ENCODE results near the gene SORCS2. TPM values are rescaled to one million over a fixed set of nuclear protein-coding genes. Genes with fewer than 3 reads are reported as not detected.

SORCS2 gene
- polyA plus RNA-seq, 1 of the 3 experiments (the other 2 are of a cell fraction) = 1.6 TPM

- Histone ChIP-seq H3K36me3 (replicated peaks in 1 of 2; ENCODE audit: control insufficient read depth in 1 of 2, insufficient read depth in 2 of 2, low read length in 1 of 2) (no peaks in the 10 kb centered on the region), H2AFZ (ENCODE audit: low read depth) (no peak overlapping the region), H3K79me2 (ENCODE audit: insufficient read depth) (no peaks in the 10 kb centered on the region), H3K9me2 (no peaks in the 10 kb centered on the region), H3K9ac (no peak overlapping the region), H3K9me3 (no peaks in the 10 kb centered on the region), H3K27ac (ENCODE audit: low read depth in 2 of 2, low read length in 1 of 2) (no peak overlapping the region), H3K4me2 (no peak overlapping the region), H3F3A (replicated peaks; ENCODE audit: insufficient read depth) (peaks cover 21% of the 10 kb centered on the region), H4K20me1 (ENCODE audit: insufficient read depth) (no peaks in the 10 kb centered on the region), H3K4me3 (ENCODE audit: low read depth in 2 of 2, low read length in 1 of 2) (no peak overlapping the region), H3K4me1 (ENCODE audit: control insufficient read depth in 1 of 2, insufficient read depth in 2 of 2, low read depth in 1 of 2, low read length in 1 of 2) (peaks cover 3 to 6% of the 10 kb centered on the region in 2 experiments; a peak in 1 of 4 replicates), H3K27me3 (ENCODE audit: insufficient read depth) (peaks cover 18% of the 10 kb centered on the region)
- ChIA-PET CTCF (interaction anchor here (0.6 to 16.0 kb wide), 6 partner anchors 28 to 522 kb away, joined by 3 to 301 read pairs (median 3); no protein-coding TSS in a partner anchor), POLR2A (interaction anchor here (0.9 kb wide), 1 partner anchor 62 kb away, joined by 3 read pairs; no protein-coding TSS in a partner anchor)
- TF ChIP-seq RAD21 (IDR thresholded peaks at IDR 0.05; ENCODE audit: low read length) = no peak
- no peak for TF ChIP-seq RFX5 (IDR thresholded peaks at IDR 0.05; ENCODE audit: low read length)
- no peak for TF ChIP-seq TAF1 (IDR thresholded peaks at IDR 0.05; ENCODE audit: borderline replicate concordance, low read depth, low read length)
- TF ChIP-seq CHD2 (IDR thresholded peaks at IDR 0.05; ENCODE audit: low read length, partially characterized antibody) = no peak
- TF ChIP-seq YY1 (IDR thresholded peaks at IDR 0.05; ENCODE audit: low read depth) = no peak
- no peak for TF ChIP-seq EP300 (IDR thresholded peaks at IDR 0.05; ENCODE audit: borderline replicate concordance in 1 of 2, low read depth in 1 of 2, low read length in 1 of 2)
- TF ChIP-seq RXRA (IDR thresholded peaks at IDR 0.05; ENCODE audit: borderline replicate concordance, low read depth) = no peak
- no peak for TF ChIP-seq POLR2AphosphoS5 (IDR thresholded peaks at IDR 0.05; ENCODE audit: low read depth, low read length)
- no peak for TF ChIP-seq REST (IDR thresholded peaks at IDR 0.05; ENCODE audit: low read depth, low read length)
- no peak for TF ChIP-seq FOXJ3 (CRISPR knock-in tag; IDR thresholded peaks at IDR 0.05)
- TF ChIP-seq JUND (IDR thresholded peaks at IDR 0.05) = no peak
- no peak for TF ChIP-seq ELF1 (IDR thresholded peaks at IDR 0.05)
- 90% methylated on average over 16 of the region's 20 CpGs for WGBS (ENCODE audit: low lambda C conversion rate)
- no peak for DNase-seq
Measured at GRCh38 chr4:7198440-7199128, 6.2 kb downstream of the SORCS2 start.

DNA sequence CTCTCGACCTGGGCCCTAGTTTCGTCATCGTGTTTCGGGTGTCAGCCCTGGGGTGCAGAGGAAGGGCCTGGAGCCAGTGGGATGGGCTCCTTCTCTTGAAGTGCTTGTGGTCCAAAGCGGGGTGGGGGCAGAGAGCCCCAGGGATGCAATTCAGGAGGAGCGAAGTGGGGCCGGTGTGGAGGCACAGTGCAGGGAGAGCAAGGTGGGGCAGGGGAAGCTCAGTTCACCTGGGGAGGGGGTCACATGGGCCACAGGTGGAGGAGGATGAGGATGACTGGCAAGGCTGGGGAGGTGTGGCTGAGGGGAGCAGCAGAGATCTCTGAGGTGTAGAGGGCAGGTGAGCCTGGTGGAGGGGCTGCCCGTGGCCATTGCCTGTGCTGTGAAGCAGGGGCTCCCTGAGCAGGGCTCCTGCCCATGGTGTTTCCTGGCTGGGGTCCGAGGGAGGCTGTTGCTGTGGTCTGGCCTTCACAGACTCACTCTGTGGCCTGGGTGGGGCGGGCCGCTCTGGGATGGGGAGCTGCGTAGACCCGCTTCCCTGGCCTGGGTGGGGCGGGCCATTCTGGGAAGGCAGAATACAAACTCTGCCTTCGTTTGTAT is 6.9 kb downstream of the SORCS2 start:
- Histone ChIP-seq H3K27ac (ENCODE audit: low read depth in 2 of 2, low read length in 1 of 2) (no peak overlapping the region), H3F3A (replicated peaks; ENCODE audit: insufficient read depth) (peaks cover 21% of the 10 kb centered on the region), H3K27me3 (ENCODE audit: insufficient read depth) (peaks cover 12% of the 10 kb centered on the region; the same call in 1 of the 2 replicates), H3K79me2 (ENCODE audit: insufficient read depth) (no peaks in the 10 kb centered on the region), H3K4me2 (no peak overlapping the region), H3K36me3 (replicated peaks in 1 of 2; ENCODE audit: control insufficient read depth in 1 of 2, insufficient read depth in 2 of 2, low read length in 1 of 2) (no peaks in the 10 kb centered on the region), H3K9ac (no peak overlapping the region), H3K9me2 (no peaks in the 10 kb centered on the region), H3K9me3 (no peaks in the 10 kb centered on the region), H3K4me3 (ENCODE audit: low read depth in 2 of 2, low read length in 1 of 2) (no peak overlapping the region), H4K20me1 (ENCODE audit: insufficient read depth) (no peaks in the 10 kb centered on the region), H2AFZ (ENCODE audit: low read depth) (no peak overlapping the region), H3K4me1 (ENCODE audit: control insufficient read depth in 1 of 2, insufficient read depth in 2 of 2, low read depth in 1 of 2, low read length in 1 of 2) (peaks cover 3 to 6% of the 10 kb centered on the region in 2 experiments; a peak in 1 of 4 replicates)
- 92% methylated on average over 12 of the region's 15 CpGs for WGBS (ENCODE audit: low lambda C conversion rate)
- TF ChIP-seq EP300 (IDR thresholded peaks at IDR 0.05; ENCODE audit: borderline replicate concordance in 1 of 2, low read depth in 1 of 2, low read length in 1 of 2) (no peak), FOXJ3 (CRISPR knock-in tag; IDR thresholded peaks at IDR 0.05) (no peak)
- ChIA-PET CTCF (interaction anchor here (0.6 to 16.0 kb wide), 2 partner anchors 100 to 263 kb away, joined by 3 to 301 read pairs; no protein-coding TSS in a partner anchor), POLR2A (no interaction called here)
- DNase-seq = no peak

All from SK-N-SH (cell line).